Skin of body (tissue), 2 donors: ENCODE results near the gene PTPRN2. TPM values are rescaled to one million over a fixed set of nuclear protein-coding genes. Genes with fewer than 3 reads are reported as not detected.

Source experiments
- DNase-seq: peaks from one replicate; lab custom pipeline; 2025; lab: John Stamatoyannopoulos, UW
- total RNA-seq: library from RNA; depleted of rRNA; stranded (reverse); fragments of >200 nt; gene quantifications from one replicate; pipeline ENCODE4 v1.2.3, GENCODE V29; 2014

Gene PTPRN2
- total RNA-seq, 1 donor from 2014 or later: 0.99 TPM

DNA sequence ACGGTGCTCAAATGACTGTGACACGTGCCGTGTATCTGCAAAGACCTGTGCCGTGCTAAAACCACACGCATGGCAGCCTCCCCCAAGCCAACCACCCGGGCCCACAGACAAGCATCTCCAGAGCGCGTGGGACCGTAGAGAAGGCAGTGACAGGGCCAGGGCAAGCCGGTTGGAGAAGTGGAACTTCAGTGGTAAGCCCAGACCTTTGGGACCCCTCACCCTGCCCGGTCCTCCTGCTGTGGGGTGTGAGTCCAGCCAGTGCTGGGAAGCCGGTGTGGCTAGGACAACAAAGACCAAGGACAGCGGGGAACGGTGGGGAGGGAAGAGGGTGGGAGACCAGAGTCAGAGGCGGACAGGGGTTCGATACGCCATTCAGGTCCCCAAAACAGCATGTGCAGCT is 774.6 kb downstream of the PTPRN2 start:
- DNase-seq: no peak

DNA sequence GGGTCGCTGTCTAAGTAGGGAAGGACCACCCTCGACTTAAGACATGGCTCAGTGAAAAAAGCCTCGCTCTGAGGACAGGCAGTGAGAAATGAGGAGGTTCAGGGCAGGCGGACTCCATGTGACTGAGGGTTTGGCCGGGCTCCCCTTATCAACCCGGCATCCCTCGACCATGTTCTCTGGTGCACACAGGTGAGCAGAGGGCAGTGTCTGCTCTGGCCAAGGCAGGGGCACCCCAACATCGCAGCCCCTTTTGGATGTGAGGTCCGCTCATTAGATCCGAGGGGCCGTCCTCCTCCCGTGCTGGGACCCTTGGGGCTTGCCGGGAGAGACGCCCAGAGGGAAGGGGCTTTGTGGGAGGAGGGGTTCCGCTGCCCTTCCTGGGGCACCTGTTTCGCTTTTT is 775.7 kb downstream of the PTPRN2 start:
- no peak for DNase-seq

DNA sequence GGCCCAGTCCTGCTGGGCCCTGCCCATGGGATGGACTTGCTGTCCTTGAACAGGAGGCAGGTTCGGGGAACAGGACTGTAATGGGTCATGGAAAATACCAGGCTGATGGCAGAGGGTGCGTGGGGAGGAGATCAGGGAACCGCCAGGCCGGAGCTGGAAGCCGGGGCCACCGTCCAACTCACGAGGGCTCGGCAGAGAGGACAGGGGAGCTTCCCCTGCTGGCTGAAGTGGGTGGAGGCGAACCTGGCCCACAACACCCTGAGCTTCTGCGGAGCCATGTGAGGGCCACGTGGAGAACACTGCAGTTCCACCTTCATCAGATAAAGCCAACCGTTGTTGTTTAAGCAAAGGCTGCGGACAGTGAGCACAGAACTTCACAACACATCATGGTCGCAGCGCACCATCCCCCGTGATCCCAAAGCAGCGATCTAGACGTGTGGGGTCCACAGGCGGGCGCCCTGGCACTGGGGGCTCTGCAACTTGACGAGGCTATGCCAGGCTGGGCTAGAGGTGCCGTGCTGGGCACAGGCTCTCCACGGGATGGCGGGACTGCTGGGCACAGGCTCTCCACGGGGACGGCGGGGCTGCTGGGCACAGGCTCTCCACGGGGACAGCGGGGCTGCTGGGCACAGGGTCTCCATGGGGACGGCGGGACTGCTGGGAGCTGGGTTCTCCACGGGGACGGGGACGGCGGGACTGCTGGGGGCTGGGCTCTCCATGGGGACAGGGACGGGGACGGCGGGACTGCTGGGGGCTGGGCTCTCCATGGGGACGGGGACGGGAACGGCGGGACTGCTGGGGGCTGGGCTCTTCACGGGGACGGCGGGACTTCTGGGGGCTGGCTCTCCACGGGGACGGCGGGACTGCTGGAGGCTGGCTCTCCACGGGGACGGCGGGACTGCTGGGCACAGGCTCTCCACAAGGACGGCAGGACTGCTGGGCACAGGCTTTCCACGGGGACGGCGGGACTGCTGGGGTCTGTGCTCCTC is 777.5 kb downstream of the PTPRN2 start:
- DNase-seq: no peak

- no peak for DNase-seq
Measured at GRCh38 chr7:157809154-157809862, 778.3 kb downstream of the PTPRN2 start.

DNA sequence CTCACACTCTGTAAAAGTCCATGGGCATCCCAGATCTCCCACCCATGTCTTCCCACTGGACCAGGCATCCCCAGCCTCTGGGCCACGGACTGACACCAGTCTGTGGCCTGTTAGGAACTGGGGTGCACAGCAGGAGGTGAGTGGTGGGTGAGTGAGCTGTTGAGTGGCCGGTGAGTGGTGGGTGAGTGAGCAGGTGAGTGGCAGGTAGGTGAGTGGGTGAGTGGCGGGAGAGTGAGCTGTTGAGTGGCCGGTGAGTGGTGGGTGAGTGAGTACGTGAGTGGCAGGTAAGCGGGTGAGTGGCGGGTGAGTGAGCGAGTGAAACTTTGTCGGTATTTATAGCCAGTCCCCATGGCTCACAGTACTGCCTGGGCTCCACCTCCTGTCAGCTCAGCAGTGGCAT is 779.6 kb downstream of the PTPRN2 start:
- DNase-seq: no peak

- no peak for DNase-seq
Measured at GRCh38 chr7:157807510-157807909, 780.1 kb downstream of the PTPRN2 start.

- DNase-seq: no peak
Measured at GRCh38 chr7:157806711-157807110, 780.9 kb downstream of the PTPRN2 start.

DNA sequence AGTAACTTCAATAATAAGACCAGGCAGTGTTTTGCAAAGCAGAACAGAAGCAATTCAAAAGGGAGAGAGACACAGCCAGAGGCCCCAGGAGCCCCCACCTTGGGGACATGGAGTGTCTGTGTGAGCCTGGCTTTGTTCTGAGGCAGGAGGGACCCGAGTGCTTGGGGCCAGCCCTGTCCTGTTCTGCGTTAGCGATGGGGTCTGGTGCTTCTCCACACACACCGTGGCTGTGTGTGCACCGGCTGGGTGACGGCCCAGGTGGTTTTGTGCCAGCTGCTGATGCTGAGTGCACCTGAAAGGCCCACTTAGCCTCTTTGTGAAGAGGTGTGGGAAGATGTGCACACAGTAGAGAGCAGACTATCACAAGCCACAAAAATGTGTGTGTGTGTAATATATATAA is 781.9 kb downstream of the PTPRN2 start:
- DNase-seq: no peak

DNA sequence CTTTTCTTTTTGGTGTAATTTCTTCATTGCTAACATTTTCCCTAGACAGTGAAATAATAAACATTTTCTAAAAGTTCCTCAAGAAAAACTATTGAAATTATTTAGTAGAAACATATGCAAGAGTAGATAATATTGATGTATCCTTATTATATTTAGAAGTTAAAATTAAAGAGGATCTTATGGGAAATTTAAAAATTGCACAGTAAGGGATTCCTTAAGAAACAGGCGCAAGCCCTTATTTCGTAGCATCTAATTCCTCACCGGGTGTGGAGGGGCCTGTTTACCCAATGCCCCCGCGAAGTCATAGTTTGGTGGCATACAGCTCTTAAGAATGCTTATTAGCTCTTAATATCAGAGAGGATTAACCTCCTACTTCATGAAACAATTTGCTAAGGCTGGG is 783.7 kb downstream of the PTPRN2 start:
- no peak for DNase-seq

DNA sequence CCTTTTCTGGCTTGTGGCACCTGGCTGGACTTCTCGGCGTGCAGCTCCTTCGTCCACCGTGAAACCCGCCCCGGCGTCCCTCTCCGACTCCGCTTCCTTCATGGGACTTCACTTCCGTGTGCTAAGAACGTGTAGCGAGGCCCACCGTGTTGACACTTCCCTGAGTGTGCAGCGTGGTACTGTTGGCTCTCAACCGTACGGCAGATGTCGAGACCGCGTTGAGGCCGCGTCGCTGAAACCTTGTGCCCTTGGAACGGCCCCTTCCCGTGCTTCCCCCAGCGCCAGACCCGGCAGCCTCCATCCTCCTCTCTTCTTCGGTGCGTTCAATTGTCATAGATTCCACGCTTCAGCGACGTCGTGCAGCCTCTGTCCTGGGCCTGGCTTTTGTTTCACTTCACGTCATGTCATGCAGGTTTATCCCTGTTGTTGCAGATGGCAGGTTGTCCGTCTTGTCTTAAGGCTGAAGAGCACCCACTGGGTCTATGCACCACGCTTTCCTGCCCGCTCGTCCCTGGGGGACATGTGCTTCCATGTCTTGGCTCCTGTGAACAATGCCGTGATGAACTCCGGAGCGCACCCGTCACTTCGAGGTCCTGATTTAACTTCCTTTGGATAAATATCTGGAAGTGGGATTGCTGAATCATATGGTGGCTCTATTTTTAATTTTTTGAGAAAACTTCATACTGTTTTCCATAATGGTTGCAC is 785.5 kb downstream of the PTPRN2 start:
- no peak for DNase-seq

DNA sequence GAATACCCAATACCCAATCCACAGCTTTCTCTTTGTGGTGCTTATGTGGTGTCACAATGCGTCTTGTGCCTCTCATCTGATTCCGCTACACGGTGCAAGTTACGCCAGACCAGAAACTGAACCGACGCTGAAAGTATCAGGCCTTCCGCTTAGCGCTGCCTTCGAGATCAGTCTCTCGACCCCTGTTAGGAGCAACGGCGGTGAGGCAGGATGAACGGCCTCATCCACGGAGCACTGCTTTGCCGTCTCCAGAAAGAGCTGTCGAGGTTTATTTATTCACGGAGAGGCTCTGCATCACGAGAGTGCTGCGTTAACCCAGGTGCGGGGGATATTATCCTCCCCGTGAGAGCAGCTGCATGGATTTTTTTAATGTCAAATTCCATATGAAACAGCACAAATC is 786.5 kb downstream of the PTPRN2 start:
- DNase-seq: no peak

GRCh38 chr7:157800281-157800680 is 787.3 kb downstream of the PTPRN2 start:
- DNase-seq: no peak

- DNase-seq: no peak
Measured at GRCh38 chr7:157799076-157799685, 788.4 kb downstream of the PTPRN2 start.

GRCh38 chr7:157797361-157797760 is 790.3 kb downstream of the PTPRN2 start:
- no peak for DNase-seq

DNA sequence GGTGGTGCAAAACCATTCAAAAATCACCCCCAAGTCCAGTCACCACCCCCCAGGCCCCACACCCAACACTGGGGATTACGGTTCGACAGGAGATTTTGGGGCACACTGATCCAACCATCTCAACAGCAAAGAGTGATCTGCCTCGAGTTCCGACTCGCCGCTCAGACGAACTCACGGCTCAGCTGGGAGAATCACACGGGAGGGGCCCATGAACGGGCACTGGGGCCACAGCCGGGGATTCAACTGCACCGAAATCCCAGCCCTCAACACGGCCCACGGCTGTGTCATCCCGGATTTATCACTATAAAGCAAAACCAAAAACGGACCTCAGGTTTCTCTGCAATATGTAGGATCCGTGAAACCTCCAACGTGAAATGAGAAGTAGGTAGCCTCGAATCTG is 790.8 kb downstream of the PTPRN2 start:
- DNase-seq: no peak

GRCh38 chr7:157795643-157796042 is 792.0 kb downstream of the PTPRN2 start:
- no peak for DNase-seq

DNA sequence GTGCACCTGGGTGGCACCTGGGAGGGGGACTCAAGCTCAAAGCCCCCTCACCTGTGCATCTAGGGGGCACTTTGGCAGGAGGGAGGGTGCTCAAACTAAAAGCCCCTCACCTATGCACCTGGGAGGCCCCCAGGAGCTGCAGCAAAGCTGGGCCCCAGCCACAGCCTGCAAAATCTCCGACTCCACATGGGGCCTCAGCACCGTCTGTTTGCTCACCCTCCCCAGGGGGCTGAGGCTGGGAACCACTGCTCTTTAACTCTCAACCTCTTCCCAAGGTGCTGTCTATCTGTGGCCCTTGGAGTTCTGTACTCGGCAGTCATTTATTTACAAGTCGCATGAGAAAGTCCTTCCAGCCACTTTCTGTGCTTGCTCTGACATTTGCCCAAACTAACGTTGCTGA is 792.4 kb downstream of the PTPRN2 start:
- DNase-seq: no peak

- no peak for DNase-seq
Measured at GRCh38 chr7:157794746-157795065, 792.9 kb downstream of the PTPRN2 start.

DNA sequence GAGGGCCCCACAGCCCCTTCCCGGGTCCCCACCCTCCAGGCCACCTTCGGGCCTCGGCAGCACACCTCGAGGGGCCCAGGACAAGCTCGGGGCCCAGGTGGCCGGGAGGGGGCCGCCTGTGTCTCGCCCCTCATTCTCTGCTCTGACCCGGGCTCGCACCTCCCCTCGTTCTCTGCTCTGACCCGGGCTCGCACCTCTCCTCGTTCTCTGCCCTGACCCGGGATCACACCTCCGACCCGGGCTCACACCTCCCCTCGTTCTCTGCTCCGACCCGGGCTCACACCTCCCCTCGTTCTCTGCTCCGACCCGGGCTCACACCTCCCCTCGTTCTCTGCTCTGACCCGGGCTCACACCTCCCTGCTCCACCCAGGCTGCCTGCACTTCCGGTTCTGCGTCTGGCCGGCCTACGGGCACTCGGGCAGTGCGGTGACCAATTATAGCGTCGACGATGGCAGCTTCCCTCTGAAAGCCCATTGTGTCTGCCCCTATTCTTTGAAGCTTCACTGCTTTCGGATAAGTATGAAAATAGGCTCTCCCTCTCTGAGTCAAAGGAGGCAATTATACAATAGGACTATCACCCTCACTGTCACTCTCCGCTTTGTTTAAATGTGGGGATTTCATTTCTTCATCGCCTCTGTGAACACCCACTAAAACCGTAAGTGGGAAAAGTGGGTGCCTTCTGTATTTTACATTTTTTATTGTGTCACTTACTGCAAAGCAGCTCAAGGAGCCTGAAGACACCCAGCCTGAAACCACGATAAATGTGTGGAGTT is 793.5 kb downstream of the PTPRN2 start:
- no peak for DNase-seq

DNA sequence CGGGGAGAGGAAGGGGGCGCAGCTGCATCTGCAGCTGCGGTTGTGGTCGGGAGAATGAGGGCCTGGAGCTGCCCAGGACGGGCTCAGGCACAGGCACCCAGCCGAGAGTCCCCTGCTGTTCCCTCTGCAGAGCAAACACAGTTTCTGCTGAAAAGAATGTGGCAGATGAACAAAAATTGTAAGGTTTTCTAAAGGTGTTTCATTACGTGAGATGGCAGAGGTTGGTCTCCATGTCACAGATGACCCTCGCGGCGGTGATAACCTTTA is 794.6 kb downstream of the PTPRN2 start:
- no peak for DNase-seq
